MCF 10A (cell line): Measurements from ENCODE around the gene OR2C3. TPM values are rescaled to one million over a fixed set of nuclear protein-coding genes. Genes with fewer than 3 reads are reported as not detected.
A peak's percentile ranks its signal among the peaks of the same experiment; 100 is the strongest.

Experiments used
- Bru-seq: library from RNA; stranded (reverse); fragments of 400-500 nt; gene quantifications from one replicate; lab custom pipeline; 2021; lab: Mats Ljungman, UMichigan
- BruChase-seq, 2 experiments: library from RNA; stranded (reverse); fragments of 400-500 nt; gene quantifications; one replicate each; lab custom pipeline; 2021; lab: Mats Ljungman, UMichigan
- BruUV-seq: library from RNA; stranded (reverse); fragments of 400-500 nt; replicated peaks from 2 replicates; lab custom pipeline; 2021; lab: Mats Ljungman, UMichigan
- CTCF ChIA-PET: fragments of 300-600 bp; sonication (Branson Sonifier 250); formaldehyde crosslinking; extraction: SDS; loops from one replicate; lab custom pipeline; 2021; ENCODE audit warnings: antibody characterized with exemption, inconsistent platforms; lab: Yijun Ruan, JAX
- POLR2A ChIA-PET: fragments of 300-600, 350-650 bp; sonication (Branson Sonifier 250); formaldehyde crosslinking; extraction: SDS; loops from one replicate; lab custom pipeline; 2020; ENCODE audit warnings: antibody characterized with exemption, inconsistent platforms; lab: Yijun Ruan, JAX
- DNase-seq: peaks from one replicate; pipeline ENCODE4 v3.0.0-alpha.2; 2018; ENCODE audit not compliant: unreplicated experiment
- H3K27ac Mint-ChIP-seq: one replicate; pipeline ENCODE4 v1.8.0; 2022; ENCODE audit warnings: mild to moderate bottlenecking, low read depth, mixed read lengths; ENCODE audit not compliant: unreplicated experiment
- H3K27me3 Mint-ChIP-seq: one replicate; pipeline ENCODE4 v1.8.0; 2022; ENCODE audit warnings: mixed read lengths; ENCODE audit not compliant: insufficient read depth, unreplicated experiment
- H3K36me3 Mint-ChIP-seq: one replicate; pipeline ENCODE4 v1.8.0; 2022; ENCODE audit warnings: mild to moderate bottlenecking, moderate library complexity, mixed read lengths; ENCODE audit not compliant: insufficient read depth, unreplicated experiment
- H3K4me1 Mint-ChIP-seq: one replicate; pipeline ENCODE4 v1.8.0; 2022; ENCODE audit warnings: mixed read lengths; ENCODE audit not compliant: insufficient read depth, unreplicated experiment
- H3K4me3 Mint-ChIP-seq: one replicate; pipeline ENCODE4 v1.8.0; 2022; ENCODE audit warnings: mild to moderate bottlenecking, moderate library complexity, mixed read lengths; ENCODE audit not compliant: unreplicated experiment
- H3K9me3 Mint-ChIP-seq: one replicate; pipeline ENCODE4 v1.8.0; 2022; ENCODE audit warnings: mixed read lengths; ENCODE audit not compliant: unreplicated experiment
- intact Hi-C: fragments of 100-400 bp; cut with micrococcal nuclease; formaldehyde crosslinking; loops from 2 replicates; pipeline ENCODE4 v1.14.1; 2022
- long read RNA-seq: library from polyadenylated mRNA; stranded (forward); transcript quantifications from one replicate; pipeline ENCODE4 v2.0.0, GENCODE V29; 2022
- total RNA-seq: library from RNA; stranded (reverse); gene quantifications from 2 replicates; pipeline ENCODE4 v1.2.3, GENCODE V29; 2022
- TF ChIP-seq, protein P1 (sequence below): fragments of 200-600 bp; IDR thresholded peaks from one replicate; pipeline ENCODE4 v1.8.0; 2022; ENCODE audit warnings: antibody characterized with exemption, mild to moderate bottlenecking; ENCODE audit not compliant: unreplicated experiment

The OR2C3 gene
- total RNA-seq (not detected in 2 replicates), Bru-seq, nascent RNA (not detected), BruChase-seq, experiment 1, labeled RNA remaining after a 6-hour chase (not detected), BruChase-seq, experiment 2, labeled RNA remaining after a 2-hour chase (not detected)
- long read RNA-seq = 0 reads

- intact Hi-C loops = no loop called here
- ChIA-PET CTCF (no interaction called here), POLR2A (no interaction called here)
- BruUV-seq = no TSS peak
- no peak for DNase-seq
- Mint-ChIP-seq H3K27me3 (no peaks in the 10 kb centered on the region), H3K4me1 (peaks cover 10% of the 10 kb centered on the region), H3K36me3 (no peaks in the 10 kb centered on the region), H3K27ac (no peak within 1 kb of the TSS), H3K4me3 (no peak within 1 kb of the TSS), H3K9me3 (no peaks in the 10 kb centered on the region)
- TF ChIP-seq, protein P1, sequence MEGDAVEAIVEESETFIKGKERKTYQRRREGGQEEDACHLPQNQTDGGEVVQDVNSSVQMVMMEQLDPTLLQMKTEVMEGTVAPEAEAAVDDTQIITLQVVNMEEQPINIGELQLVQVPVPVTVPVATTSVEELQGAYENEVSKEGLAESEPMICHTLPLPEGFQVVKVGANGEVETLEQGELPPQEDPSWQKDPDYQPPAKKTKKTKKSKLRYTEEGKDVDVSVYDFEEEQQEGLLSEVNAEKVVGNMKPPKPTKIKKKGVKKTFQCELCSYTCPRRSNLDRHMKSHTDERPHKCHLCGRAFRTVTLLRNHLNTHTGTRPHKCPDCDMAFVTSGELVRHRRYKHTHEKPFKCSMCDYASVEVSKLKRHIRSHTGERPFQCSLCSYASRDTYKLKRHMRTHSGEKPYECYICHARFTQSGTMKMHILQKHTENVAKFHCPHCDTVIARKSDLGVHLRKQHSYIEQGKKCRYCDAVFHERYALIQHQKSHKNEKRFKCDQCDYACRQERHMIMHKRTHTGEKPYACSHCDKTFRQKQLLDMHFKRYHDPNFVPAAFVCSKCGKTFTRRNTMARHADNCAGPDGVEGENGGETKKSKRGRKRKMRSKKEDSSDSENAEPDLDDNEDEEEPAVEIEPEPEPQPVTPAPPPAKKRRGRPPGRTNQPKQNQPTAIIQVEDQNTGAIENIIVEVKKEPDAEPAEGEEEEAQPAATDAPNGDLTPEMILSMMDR = no peak
These were observed at the start of gene OR2C3 for GRCh38 chr1:247536340-247536739. Gene OR2C3 (minus strand): TSS chr1:247536440. CDS start chr1:247532511, 3,929 bp downstream.

GRCh38 chr1:247578946-247579460, 42.8 kb upstream of the OR2C3 start:
- no peaks in the 10 kb centered on the region for H3K27me3 Mint-ChIP-seq
- CTCF ChIA-PET = interaction anchor here (1.0 to 9.9 kb wide), 7 partner anchors 9 to 208 kb away, joined by 3 to 92 read pairs (median 4); partner anchors contain the start of gene OR2G2
- no peak for DNase-seq
- TF ChIP-seq, protein P1 = no peak
- no peaks in the 10 kb centered on the region for H3K9me3 Mint-ChIP-seq
- intact Hi-C loops = no loop called here
- no TSS peak for BruUV-seq
- no peak overlapping the region for H3K4me3 Mint-ChIP-seq
- H3K27ac Mint-ChIP-seq = no peak overlapping the region
- POLR2A ChIA-PET = interaction anchor here (1.2 kb wide), 1 partner anchor 9 kb away, joined by 4 read pairs; the partner anchor contains the start of gene OR2G2
- H3K4me1 Mint-ChIP-seq = peaks cover 10% of the 10 kb centered on the region
- H3K36me3 Mint-ChIP-seq = no peaks in the 10 kb centered on the region

DNA sequence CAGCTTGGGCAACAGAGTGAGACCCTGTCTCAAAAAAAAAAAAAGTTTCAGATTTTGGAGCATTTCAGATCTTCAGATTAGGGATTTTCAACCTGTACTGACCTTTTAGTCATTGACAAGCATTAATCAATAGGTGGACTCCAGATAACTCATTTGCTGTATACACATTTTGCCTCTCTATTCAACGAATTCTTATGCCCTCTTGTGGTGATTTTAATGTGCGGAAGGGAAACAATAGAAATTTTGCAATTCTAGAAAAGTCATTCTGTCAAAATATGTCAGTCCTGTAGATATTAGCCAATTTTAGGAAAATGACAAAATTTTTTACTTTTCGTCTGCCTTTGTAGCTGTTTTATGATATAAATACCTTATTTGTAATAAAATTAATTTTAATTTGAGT, 40.3 kb upstream of the OR2C3 start:
- Mint-ChIP-seq H3K4me1 (peaks cover 10% of the 10 kb centered on the region), H3K27ac (no peak overlapping the region), H3K36me3 (no peaks in the 10 kb centered on the region), H3K9me3 (peaks cover 7% of the 10 kb centered on the region), H3K4me3 (no peak overlapping the region), H3K27me3 (no peaks in the 10 kb centered on the region)
- peak; percentile 49 for DNase-seq
- POLR2A ChIA-PET = no interaction called here
- TF ChIP-seq, protein P1 = peak; percentile 75
- CTCF ChIA-PET = interaction anchor here (0.6 to 9.9 kb wide), 32 partner anchors 12 to 1746 kb away, joined by 3 to 92 read pairs (median 4); partner anchors contain the start of gene OR2G2
- no TSS peak for BruUV-seq
- intact Hi-C loops = loop anchor here (1.0 to 2.0 kb wide), 4 partner anchors 89 to 670 kb away; no protein-coding TSS in a partner anchor

DNA sequence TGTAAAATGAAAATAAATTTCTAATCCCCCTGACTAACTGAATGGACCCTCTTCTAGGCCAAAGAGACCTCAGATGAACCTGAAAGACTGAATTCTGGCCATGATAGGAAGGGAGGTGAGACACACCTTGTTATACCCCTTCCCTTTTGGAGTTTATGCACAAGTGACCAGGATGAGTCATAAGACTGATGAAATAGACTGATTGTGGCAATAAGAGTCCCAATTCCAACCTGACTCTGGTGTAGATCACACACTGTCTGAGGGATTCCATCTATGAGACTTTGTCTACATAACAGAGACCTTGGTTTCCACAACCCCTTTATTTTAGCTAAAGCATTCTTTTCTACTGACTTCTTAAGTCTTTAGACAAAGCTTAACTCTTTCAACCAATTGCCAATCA, 38.4 kb upstream of the OR2C3 start:
- H3K27me3 Mint-ChIP-seq = no peaks in the 10 kb centered on the region
- no peaks in the 10 kb centered on the region for H3K36me3 Mint-ChIP-seq
- H3K27ac Mint-ChIP-seq = no peak overlapping the region
- CTCF ChIA-PET = interaction anchor here (0.5 to 9.9 kb wide), 7 partner anchors 12 to 200 kb away, joined by 3 to 92 read pairs (median 3); no protein-coding TSS in a partner anchor
- no TSS peak for BruUV-seq
- TF ChIP-seq, protein P1 = no peak
- peaks cover 23% of the 10 kb centered on the region for H3K9me3 Mint-ChIP-seq
- no peak overlapping the region for H3K4me3 Mint-ChIP-seq
- peaks cover 10% of the 10 kb centered on the region for H3K4me1 Mint-ChIP-seq
- intact Hi-C loops = no loop called here
- POLR2A ChIA-PET = no interaction called here
- DNase-seq = peak; percentile 41
